Muscle of back (tissue), 11 donors: ENCODE data around the gene GMEB1. TPM values are rescaled to one million over a fixed set of nuclear protein-coding genes. Genes with fewer than 3 reads are reported as not detected.
"Not testable (repeated sequence)": the region's sequence is repeated elsewhere in the genome, so short reads cannot be mapped to it uniquely, and the experiment has no call there.

Experiments
- DNase-seq, 3 donors: peaks; one replicate each; pipeline versions ENCODE4 v3.0.0 to v3.0.0-alpha.2; 2013
- polyA plus RNA-seq, 10 donors: library from polyadenylated mRNA; unstranded; fragments of 120-200 nt; gene quantifications; one replicate each; pipeline ENCODE4 v1.2.1, GENCODE V29; 2013; ENCODE audit not compliant: insufficient read length in 10 of 10

Gene GMEB1
- polyA plus RNA-seq, 10 donors: 8.9 to 11.5 (median 10.0) TPM

- DNase-seq: peak; percentile 35 to 88 (median 58)
Measured at GRCh38 chr1:28668956-28669723, 556 bp downstream of the GMEB1 start.

GRCh38 chr1:28671254-28671780 is 2.7 kb downstream of the GMEB1 start:
- DNase-seq: no peak

DNA sequence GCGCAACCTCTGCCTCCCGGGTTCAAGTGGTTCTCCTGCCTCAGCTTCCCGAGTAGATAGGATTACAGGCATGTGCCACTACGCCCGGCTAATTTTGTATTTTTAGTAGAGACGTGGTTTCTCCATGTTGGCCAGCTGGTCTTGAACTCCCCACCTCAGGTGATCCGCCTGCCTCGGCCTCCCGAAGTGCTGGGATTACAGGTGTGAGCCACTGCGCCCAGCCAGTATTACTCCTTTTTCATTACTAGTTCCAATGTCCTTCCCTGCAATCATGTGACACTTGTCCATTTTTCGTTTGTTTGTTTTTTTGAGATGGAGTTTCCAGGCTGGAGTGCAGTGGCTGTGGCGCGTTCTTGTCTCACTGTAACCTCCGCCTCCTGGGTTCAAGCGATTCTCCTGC is 4.4 kb downstream of the GMEB1 start:
- not testable (repeated sequence) for DNase-seq

DNA sequence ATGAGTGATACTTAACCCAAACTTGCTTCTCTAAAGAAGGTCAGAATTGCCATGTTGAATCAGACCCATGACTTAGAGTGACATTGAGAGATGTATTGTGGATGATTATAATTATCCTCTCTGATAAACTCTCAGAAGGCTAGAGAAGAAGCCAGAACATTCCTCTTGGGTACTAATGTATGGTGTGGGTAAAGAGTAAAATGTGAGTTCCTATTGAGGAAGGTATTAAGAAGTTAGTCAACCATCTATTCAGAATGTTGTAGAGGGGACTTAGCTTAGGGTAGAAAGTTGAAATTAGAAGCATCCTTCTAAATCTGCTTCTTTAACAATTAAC is 7.3 kb downstream of the GMEB1 start:
- DNase-seq: no peak

- DNase-seq: no peak
Measured at GRCh38 chr1:28680151-28680550, 11.6 kb downstream of the GMEB1 start.

GRCh38 chr1:28682840-28683239 is 14.3 kb downstream of the GMEB1 start:
- no peak for DNase-seq

DNA sequence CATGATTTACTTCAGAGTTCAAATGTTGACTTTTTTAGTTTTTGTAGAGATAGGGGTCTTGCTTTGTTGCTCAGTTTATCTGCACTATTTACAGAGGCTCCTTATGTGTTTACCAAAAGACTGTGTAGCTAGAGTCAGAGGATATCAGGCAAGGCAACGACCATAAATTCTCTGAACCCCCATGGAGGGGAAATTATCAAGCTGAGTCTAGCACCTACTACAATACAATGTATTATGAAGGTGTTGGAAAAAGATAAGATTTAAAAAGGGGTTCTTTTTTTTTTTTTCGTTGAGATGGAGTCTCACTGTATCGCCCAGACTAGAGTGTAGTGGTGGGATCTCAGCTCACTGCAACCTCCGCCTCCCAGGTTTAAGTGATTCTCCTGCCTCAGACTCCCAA is 16.4 kb downstream of the GMEB1 start:
- no peak for DNase-seq

- not testable (repeated sequence) for DNase-seq
Measured at GRCh38 chr1:28691627-28692026, 23.0 kb downstream of the GMEB1 start.

DNA sequence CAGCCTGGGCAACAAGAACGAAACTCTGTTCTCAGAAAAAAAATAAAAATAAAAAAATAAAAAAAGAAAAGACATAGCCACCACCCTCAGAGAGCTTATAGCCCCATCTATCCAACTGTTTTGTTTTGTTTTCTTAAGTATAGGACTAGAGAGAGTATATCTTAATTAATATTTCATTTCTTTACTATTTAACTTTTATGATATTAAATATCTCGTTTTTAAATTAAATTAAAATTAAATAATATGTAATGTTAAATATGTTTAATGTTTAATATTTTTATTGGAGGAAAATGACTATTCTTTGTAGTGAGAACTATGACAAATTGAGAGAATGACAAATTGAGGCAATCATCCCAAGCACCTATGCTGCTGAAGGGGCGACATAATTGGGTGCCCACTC is 35.0 kb downstream of the GMEB1 start:
- DNase-seq: no peak

GRCh38 chr1:28716336-28716735 is 47.8 kb downstream of the GMEB1 start:
- no peak for DNase-seq

DNA sequence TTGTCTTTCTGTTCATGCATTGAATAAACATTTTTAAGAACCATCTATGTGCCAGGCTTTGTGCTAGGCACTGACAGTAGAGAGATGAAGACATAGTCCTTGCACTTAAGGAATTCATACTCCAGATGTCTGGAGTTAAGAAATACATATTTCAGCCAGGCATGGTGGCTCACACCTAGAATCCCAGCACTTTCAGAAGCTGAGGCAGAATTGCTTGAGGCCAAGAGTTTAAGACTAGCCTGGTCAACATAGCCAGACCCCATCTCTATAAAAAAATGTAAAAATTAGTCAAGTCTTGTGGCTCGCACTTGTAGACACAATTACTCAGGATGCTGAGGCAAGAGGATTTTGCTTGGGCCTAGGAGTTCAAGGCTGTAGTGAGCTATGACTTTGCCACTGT is 49.6 kb downstream of the GMEB1 start:
- DNase-seq: no peak

- DNase-seq: peak in 1 of 3 donors; percentile 3
Measured at GRCh38 chr1:28718586-28719331, 50.2 kb downstream of the GMEB1 start.

DNA sequence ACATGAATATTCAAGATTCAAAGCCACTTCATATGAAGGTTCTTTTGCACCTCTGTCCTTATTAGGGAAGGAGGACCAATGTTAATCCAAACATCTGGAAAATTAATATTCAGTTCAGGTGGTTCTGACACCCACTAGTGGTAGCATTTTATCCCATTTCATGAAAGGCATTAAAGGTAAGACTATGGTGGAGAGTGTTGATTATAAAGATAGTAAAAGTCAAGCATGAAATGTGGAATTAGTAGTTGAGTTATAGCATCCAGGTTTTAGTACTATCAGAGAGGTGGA is 50.7 kb downstream of the GMEB1 start:
- no peak for DNase-seq

DNA sequence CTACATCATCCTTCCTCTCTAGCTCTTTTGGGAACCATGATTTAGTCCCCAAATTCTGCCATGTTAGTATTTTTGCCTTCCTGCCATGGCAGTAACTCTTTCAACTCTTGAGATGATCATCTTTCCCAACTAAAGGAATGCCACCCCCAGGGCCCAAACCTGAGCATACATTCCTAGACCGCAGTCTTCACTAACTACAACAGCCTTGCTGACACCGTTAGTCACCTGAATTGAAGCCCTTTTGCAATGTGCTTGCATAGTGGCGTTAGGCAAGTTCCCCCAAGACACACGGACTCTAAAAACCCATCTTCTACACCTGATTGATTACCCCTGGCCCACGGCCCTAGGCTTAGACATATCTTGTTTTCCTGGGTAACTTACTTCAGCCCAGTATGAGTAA is 51.8 kb downstream of the GMEB1 start:
- DNase-seq: no peak

GRCh38 chr1:28721927-28722326 is 53.3 kb downstream of the GMEB1 start:
- DNase-seq: not testable (repeated sequence)

GRCh38 chr1:28725365-28725764 is 56.8 kb downstream of the GMEB1 start:
- DNase-seq: not testable (repeated sequence)

DNA sequence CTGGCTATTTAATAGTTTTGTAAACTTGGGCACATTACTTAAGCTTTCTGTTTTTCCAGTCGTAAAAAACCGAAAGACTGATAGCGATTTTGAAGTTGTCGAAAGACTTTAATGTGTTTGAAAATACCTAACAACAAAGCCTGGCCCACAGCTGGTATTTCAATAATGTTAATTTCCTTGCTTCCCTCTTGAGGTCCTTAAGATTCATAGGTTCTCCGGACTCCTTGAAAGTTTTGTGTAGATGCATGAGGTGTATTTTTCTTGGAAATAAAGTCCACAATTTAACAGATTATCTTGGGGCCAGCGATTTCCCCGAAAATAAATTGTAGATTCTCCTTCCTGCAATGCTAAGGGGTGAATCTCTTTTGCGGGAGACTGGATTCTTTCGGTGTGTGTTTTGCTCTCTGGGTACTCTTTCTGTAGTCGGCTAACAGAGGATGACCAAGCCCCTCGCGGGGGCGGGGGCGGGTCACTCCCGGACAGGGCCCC is 67.4 kb downstream of the GMEB1 start:
- DNase-seq: no peak

GRCh38 chr1:28736450-28737306 is 68.1 kb downstream of the GMEB1 start, which contains the start of gene YTHDF2:
TSS of gene YTHDF2 (plus strand) at chr1:28736940. CDS start at chr1:28737121, 181 bp downstream.
- DNase-seq: peak; percentile 98 to 99 (median 99)

- DNase-seq: peak in 1 of 3 donors; percentile 36
Measured at GRCh38 chr1:28737307-28738132, 68.9 kb downstream of the GMEB1 start.

- DNase-seq: no peak
Measured at GRCh38 chr1:28740118-28740517, 71.5 kb downstream of the GMEB1 start.

DNA sequence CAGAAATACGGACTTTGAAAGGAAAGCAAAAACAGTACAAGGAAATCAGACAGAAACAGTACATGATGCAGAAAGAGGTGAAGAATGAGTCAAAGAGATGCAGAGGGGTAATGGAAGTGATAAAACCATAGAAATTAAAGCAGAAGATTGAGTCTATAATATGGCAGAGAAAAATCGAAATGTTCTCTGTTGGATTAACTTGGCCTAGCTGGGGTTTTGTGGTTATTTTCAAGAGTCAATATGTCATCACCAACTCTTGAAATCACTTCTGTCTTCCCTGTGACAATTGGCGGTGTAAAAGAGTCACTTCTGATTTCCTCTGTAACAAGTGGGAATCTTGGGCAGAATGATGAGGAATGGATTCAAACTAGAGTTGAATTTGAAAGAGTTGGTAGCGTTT is 75.6 kb downstream of the GMEB1 start:
- no peak for DNase-seq
